Natural killer cell (primary cell): Measurements from ENCODE around the gene ZNF33B. TPM values are rescaled to one million over a fixed set of nuclear protein-coding genes. Genes with fewer than 3 reads are reported as not detected.
A peak's percentile ranks its signal among the peaks of the same experiment; 100 is the strongest.
"Not testable (repeated sequence)": the region's sequence is repeated elsewhere in the genome, so short reads cannot be mapped to it uniquely, and the experiment has no call there.

Source experiments
- ATAC-seq, 3 donors: fragments of 150-1000 bp in 2 of 3; fragments of 200-7000 bp in 1 of 3; cut with Tn5 transposase; 1 replicate in 1 of 3; 2 replicates in 2 of 3; pipeline ENCODE4 v1.10.0; 2021; ENCODE audit warnings: mild to moderate bottlenecking in 2 of 3, moderate library complexity in 2 of 3
- DNase-seq, 2 donors: peaks; one replicate each; pipeline versions ENCODE4 v3.0.0 to v3.0.0-alpha.2; 2013 to 2021; ENCODE audit warnings: mixed read lengths in 1 of 2
- H3K27ac ChIP-seq: one replicate; pipeline ENCODE4 v1.5.1; 2013; ENCODE audit warnings: mild to moderate bottlenecking, low read length
- H3K27me3 ChIP-seq: one replicate; pipeline ENCODE4 v1.6.1; 2013; ENCODE audit warnings: low read length; ENCODE audit not compliant: control insufficient read depth, insufficient read depth
- H3K36me3 ChIP-seq: one replicate; pipeline ENCODE4 v1.6.1; 2013; ENCODE audit warnings: low read length; ENCODE audit not compliant: control insufficient read depth, insufficient read depth
- H3K4me1 ChIP-seq: one replicate; pipeline ENCODE4 v1.6.1; 2013; ENCODE audit warnings: low read length; ENCODE audit not compliant: control insufficient read depth, insufficient read depth
- H3K4me3 ChIP-seq: one replicate; pipeline ENCODE4 v1.5.1; 2013; ENCODE audit warnings: low read length
- H3K9me3 ChIP-seq: one replicate; pipeline ENCODE4 v1.6.1; 2013; ENCODE audit warnings: low read length; ENCODE audit not compliant: control insufficient read depth, insufficient read depth
- H3K27ac Mint-ChIP-seq, 2 donors: one replicate each; pipeline ENCODE4 v1.8.0; 2022; ENCODE audit warnings: mild to moderate bottlenecking in 2 of 2, mixed read lengths in 2 of 2, moderate library complexity in 1 of 2
- H3K27me3 Mint-ChIP-seq, 2 donors: one replicate each; pipeline ENCODE4 v1.8.0; 2022; ENCODE audit warnings: low read depth in 2 of 2, mixed read lengths in 2 of 2
- H3K36me3 Mint-ChIP-seq: one replicate; pipeline ENCODE4 v1.8.0; 2022; ENCODE audit warnings: mixed read lengths
- H3K4me1 Mint-ChIP-seq, 2 donors: one replicate each; pipeline ENCODE4 v1.8.0; 2022; ENCODE audit warnings: mixed read lengths in 2 of 2
- H3K4me3 Mint-ChIP-seq: one replicate; pipeline ENCODE4 v1.8.0; 2022; ENCODE audit warnings: mild to moderate bottlenecking, moderate library complexity, mixed read lengths
- H3K9me3 Mint-ChIP-seq, 2 donors: one replicate each; pipeline ENCODE4 v1.8.0; 2022; ENCODE audit warnings: mixed read lengths in 2 of 2
- CTCF ChIP-seq: fragments of 200-600 bp; IDR thresholded peaks from one replicate; pipeline ENCODE4 v1.8.0; 2022; ENCODE audit warnings: antibody characterized with exemption
- WGBS: methylation state at CpG from one replicate; pipeline ENCODE4 v1.1.7; 2013; ENCODE audit warnings: missing lambda C conversion rate; ENCODE audit not compliant: insufficient coverage; 5-methylcytosine and 5-hydroxymethylcytosine counted together
- intact Hi-C: fragments of 100-400 bp; cut with micrococcal nuclease; formaldehyde crosslinking; loops from one replicate; pipeline ENCODE4 v1.14.2; 2022
- total RNA-seq, 4 donors: library from RNA; stranded (reverse); fragments of 120-200 nt in 1 of 4; gene quantifications; one replicate each; pipeline versions ENCODE4 v1.2.3 to v1.2.4, GENCODE V29; 2013 to 2022

Gene ZNF33B
- 10 to 100 TPM; 14.8 to 25.6 (median 17.8) TPM for total RNA-seq
- 43.1 TPM for total RNA-seq (2013)

- Histone ChIP-seq H3K4me1 (peaks cover 7% of the 10 kb centered on the region), H3K4me3 (peak within 1 kb of the TSS; percentile 84), H3K27me3 (no peaks in the 10 kb centered on the region), H3K36me3 (no peaks in the 10 kb centered on the region), H3K27ac (peak within 1 kb of the TSS; percentile 92), H3K9me3 (no peaks in the 10 kb centered on the region)
- WGBS: under 1% methylated on average over 62 of the region's 62 CpGs
- ATAC-seq: peak; percentile 88 to 95 (median 92)
- peaks cover 0 to under 1% of the 10 kb centered on the region in 2 donors for H3K27me3 Mint-ChIP-seq
- no peak for TF ChIP-seq CTCF
- peak within 1 kb of the TSS; percentile 88 to 95 for H3K27ac Mint-ChIP-seq
- peak within 1 kb of the TSS; percentile 95 for H3K4me3 Mint-ChIP-seq
- DNase-seq: peak; percentile 64 to 97
- H3K36me3 Mint-ChIP-seq: no peaks in the 10 kb centered on the region
- intact Hi-C loops: loop anchor here (1.0 kb wide), 1 partner anchor 86 kb away; no protein-coding TSS in a partner anchor
- peaks cover 25 to 31% of the 10 kb centered on the region in 2 donors for H3K4me1 Mint-ChIP-seq
- H3K9me3 Mint-ChIP-seq: no peaks in the 10 kb centered on the region
These were observed at the start of gene ZNF33B for GRCh38 chr10:42638055-42638820. TSS of gene ZNF33B (minus strand) at chr10:42638570. CDS start at chr10:42636928, 1,642 bp downstream.

GRCh38 chr10:42684517-42684916, 46.1 kb upstream of the ZNF33B start:
- Mint-ChIP-seq H3K4me3 (no peak overlapping the region), H3K9me3 (no peaks in the 10 kb centered on the region), H3K27ac (no peak overlapping the region), H3K27me3 (peaks cover 4 to 14% of the 10 kb centered on the region in 2 donors), H3K36me3 (no peaks in the 10 kb centered on the region), H3K4me1 (no peaks in the 10 kb centered on the region)
- TF ChIP-seq CTCF: no peak
- H3K27me3 ChIP-seq: no peaks in the 10 kb centered on the region
- 93% methylated on average over 1 of the region's 2 CpGs for WGBS
- intact Hi-C loops: no loop called here
- ATAC-seq (no peak), DNase-seq (no peak)
- no peak overlapping the region for H3K27ac ChIP-seq
- H3K4me3 ChIP-seq: no peak overlapping the region
- no peaks in the 10 kb centered on the region for H3K36me3 ChIP-seq
- no peaks in the 10 kb centered on the region for H3K9me3 ChIP-seq
- H3K4me1 ChIP-seq: peaks cover 5% of the 10 kb centered on the region

GRCh38 chr10:42680267-42680666, 41.9 kb upstream of the ZNF33B start:
- Mint-ChIP-seq H3K36me3 (no peaks in the 10 kb centered on the region), H3K4me1 (no peaks in the 10 kb centered on the region), H3K27ac (no peak overlapping the region), H3K9me3 (peaks cover 0 to 3% of the 10 kb centered on the region in 2 donors), H3K4me3 (no peak overlapping the region), H3K27me3 (peaks cover 4 to 14% of the 10 kb centered on the region in 2 donors)
- Histone ChIP-seq H3K4me1 (no peaks in the 10 kb centered on the region), H3K27me3 (no peaks in the 10 kb centered on the region), H3K4me3 (no peak overlapping the region), H3K36me3 (no peaks in the 10 kb centered on the region), H3K9me3 (peaks cover 6% of the 10 kb centered on the region), H3K27ac (no peak overlapping the region)
- TF ChIP-seq CTCF: no peak
- intact Hi-C loops: no loop called here
- ATAC-seq: no peak
- no peak for DNase-seq
- 87% methylated on average over 1 of the region's 1 CpG for WGBS

DNA sequence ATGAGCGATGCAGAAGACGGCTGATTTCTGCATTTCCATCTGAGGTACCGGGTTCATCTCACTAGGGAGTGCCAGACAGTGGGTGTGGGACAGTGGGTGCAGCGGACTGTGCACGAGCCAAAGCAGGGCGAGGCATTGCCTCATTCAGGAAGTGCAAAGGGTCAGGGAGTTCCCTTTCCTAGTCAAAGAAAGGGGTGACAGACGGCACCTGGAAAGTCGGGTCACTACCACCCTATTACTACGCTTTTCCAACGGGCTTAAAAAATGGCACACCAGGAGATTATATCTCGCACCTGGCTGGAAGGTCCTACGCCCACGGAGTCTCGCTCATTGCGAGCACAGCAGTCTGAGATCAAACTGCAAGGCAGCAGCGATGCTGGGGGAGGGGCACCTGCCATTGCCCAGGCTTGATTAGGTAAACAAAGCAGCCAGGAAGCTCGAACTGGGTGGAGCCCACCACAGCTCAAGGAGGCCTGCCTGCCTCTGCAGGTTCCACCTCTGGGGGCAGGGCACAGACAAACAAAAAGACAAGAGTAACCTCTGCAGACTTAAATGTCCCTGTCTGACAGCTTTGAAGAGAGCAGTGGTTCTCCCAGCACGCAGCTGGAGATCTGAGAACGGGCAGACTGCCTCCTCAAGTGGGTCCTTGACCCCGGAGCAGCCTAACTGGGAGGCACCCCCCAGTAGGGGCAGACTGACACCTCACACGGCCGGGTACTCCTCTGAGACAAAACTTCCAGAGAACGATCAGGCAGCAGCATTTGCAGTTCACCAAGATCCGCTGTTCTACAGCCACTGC, 27.0 kb upstream of the ZNF33B start:
- H3K27me3 ChIP-seq, H3K4me1 ChIP-seq, DNase-seq, H3K9me3 Mint-ChIP-seq, H3K4me3 ChIP-seq, H3K36me3 Mint-ChIP-seq, H3K27ac ChIP-seq, H3K4me3 Mint-ChIP-seq, intact Hi-C loops, ATAC-seq, H3K4me1 Mint-ChIP-seq, H3K9me3 ChIP-seq, H3K36me3 ChIP-seq, H3K27ac Mint-ChIP-seq: not testable (repeated sequence)
- WGBS: 86% methylated on average over 24 of the region's 24 CpGs
- peaks cover 15 to 43% of the 10 kb centered on the region in 2 donors for H3K27me3 Mint-ChIP-seq
